Measurements from ENCODE around the gene FCRL4.

GRCh38 chr1:157542676-157543075 is 55.2 kb downstream of the FCRL4 start:
- no peak for TF ChIP-seq EZH2phosphoT487 (IDR thresholded peaks at IDR 0.05; ENCODE audit: insufficient read depth, low read depth)
- no peak for TF ChIP-seq EZH2 (IDR thresholded peaks at IDR 0.05; ENCODE audit: insufficient read depth, poor library complexity, severe bottlenecking)
